Naive thymus-derived CD8-positive, alpha-beta T cell (primary cell): ENCODE results near the gene IL20RA. TPM values are rescaled to one million over a fixed set of nuclear protein-coding genes. Genes with fewer than 3 reads are reported as not detected.
"Not testable (repeated sequence)": the region's sequence is repeated elsewhere in the genome, so short reads cannot be mapped to it uniquely, and the experiment has no call there.

Experiments used
- ATAC-seq, 2 donors: fragments of 150-1000 bp; cut with Tn5 transposase in 1 of 2; sonication (Bioruptor Pico), chemical (Tn5 transposase) in 1 of 2; 1 replicate in 1 of 2; 2 replicates in 1 of 2; pipeline ENCODE4 v1.10.0; 2021; ENCODE audit warnings: mild to moderate bottlenecking in 2 of 2, moderate library complexity in 2 of 2
- POLR2A ChIA-PET: fragments of 350-600 bp; sonication (Branson Sonifier 250); formaldehyde crosslinking; loops from one replicate; lab custom pipeline; 2021; ENCODE audit warnings: antibody characterized with exemption; lab: Charles Lee
- DNase-seq, 10 donors: peaks; one replicate each; pipeline versions ENCODE4 v3.0.0 to v3.0.0-alpha.2; 2020 to 2022
- H3K27ac Mint-ChIP-seq, 10 donors: one replicate each; pipeline ENCODE4 v1.8.0; 2020 to 2022; ENCODE audit warnings: mild to moderate bottlenecking in 10 of 10, mixed read lengths in 10 of 10, moderate library complexity in 4 of 10, inconsistent platforms in 1 of 10
- H3K27me3 Mint-ChIP-seq, 5 donors: one replicate each; pipeline ENCODE4 v1.8.0; 2021 to 2022; ENCODE audit warnings: mixed read lengths in 5 of 5
- H3K36me3 Mint-ChIP-seq, 3 donors: one replicate each; pipeline ENCODE4 v1.8.0; 2020 to 2022; ENCODE audit warnings: mixed read lengths in 3 of 3, mild to moderate bottlenecking in 2 of 3, inconsistent platforms in 1 of 3
- H3K4me1 Mint-ChIP-seq, 4 donors: one replicate each; pipeline ENCODE4 v1.8.0; 2021 to 2022; ENCODE audit warnings: mixed read lengths in 4 of 4
- H3K4me3 Mint-ChIP-seq, 10 donors: one replicate each; pipeline ENCODE4 v1.8.0; 2020 to 2022; ENCODE audit warnings: mild to moderate bottlenecking in 10 of 10, mixed read lengths in 10 of 10, moderate library complexity in 6 of 10, inconsistent platforms in 1 of 10
- H3K9me3 Mint-ChIP-seq, 9 donors: one replicate each; pipeline ENCODE4 v1.8.0; 2020 to 2022; ENCODE audit warnings: mixed read lengths in 9 of 9, mild to moderate bottlenecking in 3 of 9, inconsistent platforms in 1 of 9, moderate library complexity in 1 of 9
- polyA plus RNA-seq, 3 donors: library from polyadenylated mRNA; unstranded; fragments of 300-500 nt; fragmentation: Illumina TruSeq; gene quantifications; one replicate each; pipeline ENCODE4 v1.2.3, GENCODE V29; 2021
- total RNA-seq, 8 experiments: library from RNA in 2 of 8; stranded (reverse) in 2 of 8; gene quantifications; one replicate each; pipeline ENCODE4 v1.2.3 and lab custom pipeline; 2021 to 2026

Gene IL20RA
- total and polyA plus RNA-seq, 5 experiments from 2014 or later = not detected

- POLR2A ChIA-PET = not testable (repeated sequence)
- H3K27me3 Mint-ChIP-seq = peaks cover 13 to 40% (median 37%) of the 10 kb centered on the region in 5 donors
Observed at GRCh38 chr6:137075790-137076189, 31.0 kb upstream of the IL20RA start.

DNA sequence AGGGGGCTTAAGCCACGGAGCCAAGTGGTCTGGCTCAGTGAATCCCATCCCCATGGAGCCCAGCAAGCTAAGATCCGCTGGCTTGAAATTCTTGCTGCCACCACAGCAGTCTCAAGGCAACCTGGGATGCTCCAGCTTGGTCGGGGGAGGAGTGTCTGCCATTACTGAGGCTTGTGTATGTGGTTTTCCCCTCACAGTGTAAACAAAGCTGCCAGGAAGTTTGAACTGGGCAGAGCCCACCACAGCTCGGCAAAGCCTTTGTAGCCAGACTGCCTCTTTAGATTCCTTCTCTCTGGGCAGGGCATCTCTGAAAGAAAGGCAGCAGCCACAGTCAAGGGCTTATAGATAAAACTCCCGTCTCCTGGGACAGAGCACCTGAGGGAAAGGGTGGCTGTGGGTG lies 25.5 kb upstream of the IL20RA start:
- H3K9me3 Mint-ChIP-seq = peaks cover 0 to 21% (median 9%) of the 10 kb centered on the region in 9 donors
- ATAC-seq (no peak), DNase-seq (no peak)
- peaks cover 17 to 66% (median 47%) of the 10 kb centered on the region in 5 donors for H3K27me3 Mint-ChIP-seq
- peak overlapping the region in 1 of 10 donors; percentile 5 for H3K4me3 Mint-ChIP-seq
- peaks cover under 1 to 14% (median 6%) of the 10 kb centered on the region in 3 donors for H3K36me3 Mint-ChIP-seq
- peaks cover 0 to 4% (median under 1%) of the 10 kb centered on the region in 4 donors for H3K4me1 Mint-ChIP-seq
- H3K27ac Mint-ChIP-seq = no peak overlapping the region
- POLR2A ChIA-PET = no interaction called here

More at GRCh38 chr6:137075790-137076189, 31.0 kb upstream of the IL20RA start:
- not testable (repeated sequence) for DNase-seq, ATAC-seq, H3K27ac Mint-ChIP-seq, H3K4me1 Mint-ChIP-seq, H3K4me3 Mint-ChIP-seq
- H3K36me3 Mint-ChIP-seq = peaks cover 2 to 12% (median 3%) of the 10 kb centered on the region in 3 donors
- peaks cover 0 to 15% (median 8%) of the 10 kb centered on the region in 9 donors for H3K9me3 Mint-ChIP-seq

- Mint-ChIP-seq H3K4me1 (peaks cover 0 to 4% (median under 1%) of the 10 kb centered on the region in 4 donors), H3K36me3 (peaks cover 0 to 14% (median 4%) of the 10 kb centered on the region in 3 donors), H3K27ac (no peak overlapping the region), H3K9me3 (peaks cover 0 to 21% (median 5%) of the 10 kb centered on the region in 9 donors), H3K27me3 (peaks cover 20 to 52% (median 41%) of the 10 kb centered on the region in 5 donors), H3K4me3 (no peak overlapping the region)
- POLR2A ChIA-PET = no interaction called here
- ATAC-seq = no peak
- no peak for DNase-seq
Observed at GRCh38 chr6:137067399-137067798, 22.6 kb upstream of the IL20RA start.

- Mint-ChIP-seq H3K27me3 (peaks cover under 1 to 21% (median 7%) of the 10 kb centered on the region in 5 donors), H3K4me3 (no peak overlapping the region), H3K4me1 (no peaks in the 10 kb centered on the region), H3K27ac (no peak overlapping the region), H3K36me3 (no peaks in the 10 kb centered on the region), H3K9me3 (no peaks in the 10 kb centered on the region)
- DNase-seq (no peak), ATAC-seq (no peak)
- POLR2A ChIA-PET = no interaction called here
Observed at GRCh38 chr6:137058037-137058436, 13.3 kb upstream of the IL20RA start.

- Mint-ChIP-seq H3K36me3 (peaks cover 0 to 4% (median 0%) of the 10 kb centered on the region in 3 donors), H3K9me3 (no peaks in the 10 kb centered on the region), H3K27me3 (peaks cover 13 to 37% (median 21%) of the 10 kb centered on the region in 5 donors), H3K4me3 (no peak overlapping the region), H3K27ac (no peak overlapping the region), H3K4me1 (no peaks in the 10 kb centered on the region)
- DNase-seq (no peak), ATAC-seq (no peak)
- POLR2A ChIA-PET = no interaction called here
Observed at GRCh38 chr6:137056121-137056880, 11.5 kb upstream of the IL20RA start.

DNA sequence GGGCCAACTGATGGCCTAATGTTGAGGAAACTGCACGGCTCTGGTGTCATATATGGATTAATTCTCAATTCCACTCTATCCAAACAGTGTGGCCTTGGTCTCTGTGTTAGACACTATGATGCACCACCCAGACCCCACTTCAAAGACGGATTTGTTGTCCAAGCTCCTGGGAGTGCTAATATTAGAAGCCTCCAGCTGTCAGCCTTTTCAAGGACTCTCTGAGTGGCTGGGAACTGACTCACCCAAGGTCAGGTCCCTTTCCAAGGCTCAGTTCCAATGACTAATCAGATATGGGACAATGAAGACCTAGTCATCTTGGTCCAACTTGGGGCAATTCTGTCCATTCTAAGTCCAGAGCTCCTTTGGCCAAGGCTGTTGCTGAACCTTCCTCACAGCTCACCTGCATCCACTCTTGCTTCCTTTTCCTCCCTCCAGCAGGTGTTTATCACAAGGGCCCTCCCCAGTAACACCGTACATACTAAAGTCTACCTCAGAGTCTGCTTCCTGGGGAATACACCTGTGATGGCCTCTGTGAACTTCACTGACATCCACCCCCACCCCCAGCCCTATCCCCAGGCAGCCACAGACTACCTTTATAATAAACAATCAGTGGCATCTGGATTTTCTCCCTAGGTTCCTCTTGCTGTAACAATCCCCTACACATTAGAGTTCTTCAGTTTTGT lies 7.2 kb upstream of the IL20RA start:
- POLR2A ChIA-PET = no interaction called here
- peaks cover 32 to 76% (median 51%) of the 10 kb centered on the region in 5 donors for H3K27me3 Mint-ChIP-seq
- DNase-seq (no peak), ATAC-seq (no peak)
- H3K36me3 Mint-ChIP-seq = peaks cover 0 to 4% (median 0%) of the 10 kb centered on the region in 3 donors
- H3K4me1 Mint-ChIP-seq = no peaks in the 10 kb centered on the region
- no peak overlapping the region for H3K27ac Mint-ChIP-seq
- H3K9me3 Mint-ChIP-seq = no peaks in the 10 kb centered on the region
- no peak overlapping the region for H3K4me3 Mint-ChIP-seq

GRCh38 chr6:137049095-137049494 lies 4.3 kb upstream of the IL20RA start:
- Mint-ChIP-seq H3K27ac (no peak overlapping the region), H3K4me3 (no peak overlapping the region), H3K9me3 (peaks cover 0 to 3% (median 0%) of the 10 kb centered on the region in 9 donors), H3K4me1 (peaks cover 0 to 6% (median 3%) of the 10 kb centered on the region in 4 donors), H3K36me3 (peaks cover 0 to 9% (median 0%) of the 10 kb centered on the region in 3 donors), H3K27me3 (peaks cover 34 to 89% (median 63%) of the 10 kb centered on the region in 5 donors)
- no peak for ATAC-seq
- no peak for DNase-seq
- POLR2A ChIA-PET = no interaction called here

DNA sequence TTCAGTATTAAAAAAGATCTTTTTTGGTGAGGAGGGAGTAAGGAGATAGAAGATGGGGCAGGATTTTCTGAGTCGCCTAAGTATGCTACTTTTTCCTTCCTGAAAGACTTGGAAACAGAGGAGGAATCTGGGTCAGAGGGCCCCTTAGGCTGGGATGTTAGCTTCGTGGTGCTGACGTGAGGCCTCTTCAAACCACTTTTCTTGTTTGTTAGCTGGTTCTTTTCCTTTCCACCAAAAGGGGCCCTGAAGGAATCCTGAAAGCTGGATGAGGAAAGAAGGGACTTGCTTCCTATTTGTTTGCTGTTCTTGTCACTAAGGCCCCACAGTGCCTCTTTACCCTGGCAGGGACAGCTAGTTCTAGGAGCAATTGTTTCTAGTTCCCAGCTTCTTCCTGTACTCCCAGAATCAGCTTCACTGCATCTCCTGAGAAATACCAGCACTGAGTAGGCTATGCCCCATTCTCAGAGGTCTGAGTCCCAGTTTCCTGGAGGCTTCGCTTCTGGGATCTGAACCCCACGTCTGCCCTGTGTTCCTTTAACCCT lies 2.2 kb upstream of the IL20RA start:
- peaks cover 0 to 10% (median 3%) of the 10 kb centered on the region in 4 donors for H3K4me1 Mint-ChIP-seq
- POLR2A ChIA-PET = no interaction called here
- peak overlapping the region in 1 of 10 donors; percentile 73 for H3K27ac Mint-ChIP-seq
- H3K4me3 Mint-ChIP-seq = peak overlapping the region in 1 of 10 donors; percentile 35
- no peak for ATAC-seq
- peaks cover 0 to 5% (median 0%) of the 10 kb centered on the region in 3 donors for H3K36me3 Mint-ChIP-seq
- peaks cover 41 to 94% (median 72%) of the 10 kb centered on the region in 5 donors for H3K27me3 Mint-ChIP-seq
- DNase-seq = no peak
- peaks cover 0 to 3% (median 0%) of the 10 kb centered on the region in 9 donors for H3K9me3 Mint-ChIP-seq

GRCh38 chr6:137045222-137045789 lies 541 bp upstream of the IL20RA start:
- peak overlapping the region; percentile 57 to 89 (median 76) for H3K4me3 Mint-ChIP-seq
- POLR2A ChIA-PET = no interaction called here

GRCh38 chr6:137043710-137044365 lies 927 bp downstream of the IL20RA start:
- POLR2A ChIA-PET = no interaction called here
- H3K27ac Mint-ChIP-seq = no peak overlapping the region
- peaks cover 0 to 5% (median 0%) of the 10 kb centered on the region in 3 donors for H3K36me3 Mint-ChIP-seq
- H3K9me3 Mint-ChIP-seq = peaks cover 0 to 3% (median 0%) of the 10 kb centered on the region in 9 donors
- peak overlapping the region; percentile 67 to 86 (median 80) for H3K4me3 Mint-ChIP-seq
- peak in 3 of 10 donors; percentile 5 to 7 (median 6) for DNase-seq
- H3K4me1 Mint-ChIP-seq = peaks cover 0 to 10% (median 3%) of the 10 kb centered on the region in 4 donors
- peaks cover 50 to 93% (median 78%) of the 10 kb centered on the region in 5 donors for H3K27me3 Mint-ChIP-seq
- peak; percentile 37 to 41 for ATAC-seq

More at GRCh38 chr6:137045222-137045789, 541 bp upstream of the IL20RA start:
- no peak overlapping the region for H3K27ac Mint-ChIP-seq
- ATAC-seq (no peak), DNase-seq (no peak)
- H3K9me3 Mint-ChIP-seq = peaks cover 0 to 3% (median 0%) of the 10 kb centered on the region in 9 donors
- H3K27me3 Mint-ChIP-seq = peaks cover 45 to 93% (median 74%) of the 10 kb centered on the region in 5 donors
- peaks cover 0 to 10% (median 3%) of the 10 kb centered on the region in 4 donors for H3K4me1 Mint-ChIP-seq
- H3K36me3 Mint-ChIP-seq = peaks cover 0 to 5% (median 0%) of the 10 kb centered on the region in 3 donors

DNA sequence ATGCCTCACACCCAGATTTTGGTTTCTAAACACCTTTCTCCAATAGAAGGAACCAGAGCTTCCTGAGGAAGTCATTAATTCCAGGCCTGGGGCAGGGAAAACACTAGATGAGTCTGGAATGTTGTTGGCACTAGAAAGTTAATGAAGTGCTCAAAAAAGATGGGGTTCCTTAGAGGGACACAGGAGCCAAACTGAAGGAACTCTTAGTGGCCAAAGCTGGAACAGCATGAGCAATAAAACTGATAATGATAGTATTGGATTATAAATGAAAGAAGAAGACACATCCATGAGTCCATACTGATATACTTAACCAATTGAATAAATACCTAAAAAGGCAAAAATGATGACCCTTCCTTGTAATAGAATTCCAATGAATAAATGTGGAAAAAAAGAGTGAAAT lies 4.4 kb downstream of the IL20RA start:
- H3K27ac Mint-ChIP-seq = no peak overlapping the region
- peaks cover 0 to 9% (median 4%) of the 10 kb centered on the region in 4 donors for H3K4me1 Mint-ChIP-seq
- POLR2A ChIA-PET = no interaction called here
- DNase-seq (no peak), ATAC-seq (no peak)
- H3K27me3 Mint-ChIP-seq = peaks cover 48 to 88% (median 65%) of the 10 kb centered on the region in 5 donors
- H3K4me3 Mint-ChIP-seq = no peak overlapping the region
- peaks cover 0 to 3% (median 0%) of the 10 kb centered on the region in 9 donors for H3K9me3 Mint-ChIP-seq
- H3K36me3 Mint-ChIP-seq = peaks cover 0 to 5% (median 0%) of the 10 kb centered on the region in 3 donors

DNA sequence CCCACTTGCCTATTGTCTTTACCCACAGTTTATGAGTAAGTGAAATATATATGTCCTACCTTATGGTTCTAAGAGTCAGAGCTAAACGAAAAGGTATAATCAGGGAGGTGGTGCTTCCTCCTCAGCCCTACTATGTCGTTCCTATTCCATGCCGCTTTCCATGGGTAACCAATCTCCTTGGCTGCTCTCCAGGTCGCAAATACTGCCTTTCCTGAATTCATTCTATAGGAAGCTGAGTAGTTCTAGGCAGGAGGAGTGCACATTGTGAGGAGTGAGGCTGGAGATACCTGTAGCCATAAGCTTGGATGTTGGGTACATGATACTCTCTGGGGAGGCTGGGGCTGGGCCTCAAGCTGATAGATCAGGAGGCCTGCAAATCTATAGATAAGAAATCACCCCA lies 5.8 kb downstream of the IL20RA start:
- POLR2A ChIA-PET = no interaction called here
- H3K9me3 Mint-ChIP-seq = no peaks in the 10 kb centered on the region
- peaks cover under 1 to 8% (median 6%) of the 10 kb centered on the region in 4 donors for H3K4me1 Mint-ChIP-seq
- H3K27me3 Mint-ChIP-seq = peaks cover 42 to 83% (median 59%) of the 10 kb centered on the region in 5 donors
- H3K4me3 Mint-ChIP-seq = no peak overlapping the region
- no peaks in the 10 kb centered on the region for H3K36me3 Mint-ChIP-seq
- ATAC-seq = no peak
- H3K27ac Mint-ChIP-seq = no peak overlapping the region
- DNase-seq = no peak
